Kidney epithelial cell (primary cell): ENCODE measurements around the gene GAPDHS. TPM values are rescaled to one million over a fixed set of nuclear protein-coding genes. Genes with fewer than 3 reads are reported as not detected.

ENCODE experiments used
- DNase-seq: peaks from one replicate; pipeline ENCODE4 v3.0.0-alpha.2; 2010; ENCODE audit warnings: low read depth
- H3K27me3 ChIP-seq: 2 replicates; pipeline ENCODE4 v1.6.0; 2011; ENCODE audit warnings: low read length; ENCODE audit not compliant: control insufficient read depth, insufficient read depth
- H3K36me3 ChIP-seq: 2 replicates; pipeline ENCODE4 v1.5.1; 2011; ENCODE audit warnings: low read length; ENCODE audit not compliant: control insufficient read depth, insufficient read depth
- H3K4me3 ChIP-seq: 2 replicates; pipeline ENCODE4 v1.5.1; 2011; ENCODE audit warnings: low read depth, mild to moderate bottlenecking, control low read depth, low read length
- total RNA-seq: library from RNA; depleted of rRNA; stranded (reverse); fragments of >200 nt; gene quantifications from 2 replicates; pipeline ENCODE4 v1.2.3, GENCODE V29; 2015
- TF ChIP-seq, protein P1 (sequence below): IDR thresholded peaks from 2 replicates; pipeline ENCODE4 v1.5.1; 2011; ENCODE audit warnings: mild to moderate bottlenecking, moderate library complexity, low read length, control low read depth, inconsistent platforms; ENCODE audit not compliant: insufficient read depth, poor library complexity, severe bottlenecking

GAPDHS gene
- total RNA-seq, 1 donor from 2014 or later: not detected

DNA sequence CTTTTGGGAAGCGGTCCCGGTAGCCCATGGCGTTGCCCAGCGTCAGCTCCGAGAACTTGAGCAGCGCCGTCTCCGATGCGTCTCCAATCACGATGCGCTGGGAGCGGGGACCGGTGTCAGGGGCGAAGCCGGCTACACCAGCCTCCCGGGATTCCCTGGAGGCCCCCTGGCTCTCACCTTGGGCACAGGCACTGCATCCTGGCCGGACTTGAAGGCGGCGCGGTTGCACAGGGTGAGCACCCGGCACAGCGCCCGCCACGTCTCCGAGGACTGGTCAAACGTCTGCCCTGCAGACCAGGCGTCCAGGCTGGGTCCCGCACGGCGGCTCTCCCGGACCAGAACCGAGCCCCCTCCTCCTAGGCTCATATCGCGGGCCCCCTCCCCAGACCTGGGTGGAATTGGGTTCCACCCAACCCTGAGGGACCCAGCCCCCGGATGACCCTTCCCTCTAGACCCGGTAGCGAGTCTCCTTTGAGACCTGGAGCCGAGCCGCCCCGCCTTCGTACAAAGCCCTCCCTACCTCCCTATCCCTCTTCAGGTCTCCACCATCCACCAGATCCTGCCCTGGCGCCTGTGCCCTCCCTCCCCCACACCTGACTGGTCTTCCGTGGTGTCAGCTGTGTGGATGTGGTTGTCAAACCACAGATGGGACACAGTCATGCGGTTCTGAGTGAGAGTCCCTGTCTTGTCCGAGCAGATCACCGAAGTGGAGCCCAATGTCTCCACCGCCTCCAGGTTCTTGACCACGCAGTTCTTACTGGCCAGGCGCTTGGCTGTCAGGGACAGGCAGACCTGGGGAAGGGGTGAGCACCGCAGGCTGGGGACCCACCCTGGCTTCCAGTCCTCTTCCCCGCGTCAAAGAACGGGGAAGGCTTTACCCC, 25.4 kb downstream of the GAPDHS start:
- TF ChIP-seq, protein P1, sequence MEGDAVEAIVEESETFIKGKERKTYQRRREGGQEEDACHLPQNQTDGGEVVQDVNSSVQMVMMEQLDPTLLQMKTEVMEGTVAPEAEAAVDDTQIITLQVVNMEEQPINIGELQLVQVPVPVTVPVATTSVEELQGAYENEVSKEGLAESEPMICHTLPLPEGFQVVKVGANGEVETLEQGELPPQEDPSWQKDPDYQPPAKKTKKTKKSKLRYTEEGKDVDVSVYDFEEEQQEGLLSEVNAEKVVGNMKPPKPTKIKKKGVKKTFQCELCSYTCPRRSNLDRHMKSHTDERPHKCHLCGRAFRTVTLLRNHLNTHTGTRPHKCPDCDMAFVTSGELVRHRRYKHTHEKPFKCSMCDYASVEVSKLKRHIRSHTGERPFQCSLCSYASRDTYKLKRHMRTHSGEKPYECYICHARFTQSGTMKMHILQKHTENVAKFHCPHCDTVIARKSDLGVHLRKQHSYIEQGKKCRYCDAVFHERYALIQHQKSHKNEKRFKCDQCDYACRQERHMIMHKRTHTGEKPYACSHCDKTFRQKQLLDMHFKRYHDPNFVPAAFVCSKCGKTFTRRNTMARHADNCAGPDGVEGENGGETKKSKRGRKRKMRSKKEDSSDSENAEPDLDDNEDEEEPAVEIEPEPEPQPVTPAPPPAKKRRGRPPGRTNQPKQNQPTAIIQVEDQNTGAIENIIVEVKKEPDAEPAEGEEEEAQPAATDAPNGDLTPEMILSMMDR: no peak
- H3K4me3 ChIP-seq: peak overlapping the region; percentile 39

DNA sequence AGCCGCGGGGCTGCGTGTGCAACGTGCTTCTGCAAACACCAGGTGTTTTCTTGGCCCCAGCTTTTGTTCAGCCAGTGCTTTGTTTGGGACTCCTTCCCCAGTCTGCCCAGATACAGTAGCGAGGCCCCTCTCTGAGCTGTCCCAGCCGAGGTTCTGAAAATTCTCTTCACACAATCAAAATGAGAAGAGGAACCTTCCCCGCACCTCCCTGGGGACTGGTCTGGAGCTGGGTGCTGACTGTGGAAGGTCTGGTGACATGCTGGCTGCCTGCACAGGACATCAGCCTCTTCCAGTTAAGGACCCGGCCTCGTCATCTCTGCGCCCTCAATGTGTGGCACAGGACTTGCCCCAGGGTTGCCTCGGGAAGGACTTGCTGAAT, 26.0 kb downstream of the GAPDHS start:
- peaks cover 34% of the 10 kb centered on the region for H3K27me3 ChIP-seq
- no peak for DNase-seq
- TF ChIP-seq, protein P1: no peak
- H3K36me3 ChIP-seq: no peaks in the 10 kb centered on the region
- no peak overlapping the region for H3K4me3 ChIP-seq

More for the DNA sequence above, 25.4 kb downstream of the GAPDHS start:
- peaks cover 34% of the 10 kb centered on the region for H3K27me3 ChIP-seq
- no peak for DNase-seq
- H3K36me3 ChIP-seq: no peaks in the 10 kb centered on the region

GRCh38 chr19:35559781-35560180, 26.5 kb downstream of the GAPDHS start:
- TF ChIP-seq, protein P1: no peak
- Histone ChIP-seq H3K4me3 (no peak overlapping the region), H3K36me3 (no peaks in the 10 kb centered on the region), H3K27me3 (peaks cover 34% of the 10 kb centered on the region)
- DNase-seq: no peak

GRCh38 chr19:35560271-35560670, 27.0 kb downstream of the GAPDHS start:
- Histone ChIP-seq H3K27me3 (peaks cover 29% of the 10 kb centered on the region), H3K4me3 (no peak overlapping the region), H3K36me3 (no peaks in the 10 kb centered on the region)
- DNase-seq: no peak
- TF ChIP-seq, protein P1: no peak

- TF ChIP-seq, protein P1: no peak
- no peak overlapping the region for H3K4me3 ChIP-seq
- peaks cover 27% of the 10 kb centered on the region for H3K27me3 ChIP-seq
- no peak for DNase-seq
- H3K36me3 ChIP-seq: no peaks in the 10 kb centered on the region
Measured at GRCh38 chr19:35560677-35561076, 27.4 kb downstream of the GAPDHS start.
